K562 (cell line): ENCODE results near the gene BGN.

ENCODE experiments used
- DPF2 ChIP-seq: fragments of 450-650 bp; IDR thresholded peaks from 2 replicates; pipeline ENCODE4 v1.6.1; 2016
- EZH2 ChIP-seq: IDR thresholded peaks from 2 replicates; pipeline ENCODE4 v1.6.1; 2012; ENCODE audit warnings: low read depth, mild to moderate bottlenecking, inconsistent platforms, low read length, borderline replicate concordance
- KAT8 ChIP-seq: fragments of 450-650 bp; IDR thresholded peaks from 2 replicates; pipeline ENCODE4 v1.6.1; 2016; ENCODE audit warnings: low read depth, mild to moderate bottlenecking
- MTA2 ChIP-seq: fragments of 450-650 bp; IDR thresholded peaks from 2 replicates; pipeline ENCODE4 v1.6.1; 2016; ENCODE audit warnings: low read depth
- NFE2L1 ChIP-seq: fragments of 450-650 bp; IDR thresholded peaks from 2 replicates; pipeline ENCODE4 v1.6.1; 2016; ENCODE audit warnings: missing genetic modification characterization, low read depth, mild to moderate bottlenecking, missing compliant biosample characterization, moderate library complexity, borderline replicate concordance
- NFIC ChIP-seq: fragments of 450-650 bp; IDR thresholded peaks from 2 replicates; pipeline ENCODE4 v1.6.1; 2017; ENCODE audit warnings: mild to moderate bottlenecking, inconsistent platforms
- NR3C1 ChIP-seq: sonication (generic); formaldehyde crosslinking; IDR thresholded peaks from 2 replicates; pipeline ENCODE4 v1.8.1; 2022; ENCODE audit warnings: missing genetic modification reagents
- POLR2A ChIP-seq: fragments of 450-650 bp; conservative IDR thresholded peaks from 2 replicates; pipeline ENCODE4 v1.6.1; 2016
- POLR2AphosphoS5 ChIP-seq: IDR thresholded peaks from 2 replicates; pipeline ENCODE4 v1.6.1; 2011; ENCODE audit warnings: mild to moderate bottlenecking, low read depth, low read length, moderate library complexity; ENCODE audit not compliant: control insufficient read depth, insufficient read depth
- TF ChIP-seq, protein P1 (sequence below), 3 experiments: IDR thresholded peaks in 2 of 3; conservative IDR thresholded peaks in 1 of 3; 2 replicates each; pipeline ENCODE4 v1.5.1; 2011 to 2012; ENCODE audit warnings: low read length in 3 of 3, mild to moderate bottlenecking in 3 of 3, control low read depth in 2 of 3, improper control_type of control experiment in 1 of 3, inconsistent platforms in 1 of 3, low read depth in 1 of 3, mixed read lengths in 1 of 3, moderate library complexity in 1 of 3; ENCODE audit not compliant: insufficient read depth in 2 of 3
- TF ChIP-seq, protein P2 (sequence below): fragments of 200-400 bp; formaldehyde crosslinking; IDR thresholded peaks from 2 replicates; pipeline ENCODE4 v1.6.1; 2017; ENCODE audit warnings: mild to moderate bottlenecking, low read depth, low read length, moderate library complexity
- TF ChIP-seq, protein P3 (sequence below): fragments of 450-650 bp; IDR thresholded peaks from 2 replicates; pipeline ENCODE4 v1.6.1; 2016; ENCODE audit warnings: low read depth, mild to moderate bottlenecking, moderate library complexity

DNA sequence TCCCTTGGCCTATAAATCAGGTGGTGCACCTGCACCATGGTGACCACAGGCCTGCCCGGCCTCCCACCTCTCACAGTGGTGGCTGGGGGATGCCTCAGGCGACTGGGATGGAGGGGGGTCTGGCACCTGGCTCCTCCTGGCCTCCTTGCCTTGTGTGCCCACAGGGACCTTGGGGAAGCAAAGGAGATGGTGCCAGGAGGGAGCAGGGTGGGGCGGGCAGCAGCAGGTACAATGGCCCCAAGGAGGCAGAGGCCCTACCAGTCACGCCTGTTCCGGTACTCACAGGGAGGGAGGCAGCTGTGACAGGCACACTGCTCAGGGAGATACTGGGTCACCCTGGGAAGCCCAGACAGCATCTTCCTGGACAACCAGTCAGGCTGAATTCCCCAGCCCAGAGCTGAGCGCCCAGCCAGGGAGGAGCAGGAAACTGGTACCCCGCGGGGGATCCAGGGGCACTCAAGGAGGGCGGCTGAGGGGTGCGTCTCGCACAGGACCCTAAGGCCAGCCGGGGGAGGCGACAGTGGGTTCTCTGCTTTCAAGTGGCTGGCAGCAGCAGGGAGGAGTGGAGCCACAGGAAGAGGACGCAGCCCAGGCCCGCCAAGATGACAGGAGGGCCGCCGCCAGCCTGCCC, 47.7 kb upstream of the BGN start:
- no peak for TF ChIP-seq POLR2AphosphoS5
- TF ChIP-seq, protein P1, sequence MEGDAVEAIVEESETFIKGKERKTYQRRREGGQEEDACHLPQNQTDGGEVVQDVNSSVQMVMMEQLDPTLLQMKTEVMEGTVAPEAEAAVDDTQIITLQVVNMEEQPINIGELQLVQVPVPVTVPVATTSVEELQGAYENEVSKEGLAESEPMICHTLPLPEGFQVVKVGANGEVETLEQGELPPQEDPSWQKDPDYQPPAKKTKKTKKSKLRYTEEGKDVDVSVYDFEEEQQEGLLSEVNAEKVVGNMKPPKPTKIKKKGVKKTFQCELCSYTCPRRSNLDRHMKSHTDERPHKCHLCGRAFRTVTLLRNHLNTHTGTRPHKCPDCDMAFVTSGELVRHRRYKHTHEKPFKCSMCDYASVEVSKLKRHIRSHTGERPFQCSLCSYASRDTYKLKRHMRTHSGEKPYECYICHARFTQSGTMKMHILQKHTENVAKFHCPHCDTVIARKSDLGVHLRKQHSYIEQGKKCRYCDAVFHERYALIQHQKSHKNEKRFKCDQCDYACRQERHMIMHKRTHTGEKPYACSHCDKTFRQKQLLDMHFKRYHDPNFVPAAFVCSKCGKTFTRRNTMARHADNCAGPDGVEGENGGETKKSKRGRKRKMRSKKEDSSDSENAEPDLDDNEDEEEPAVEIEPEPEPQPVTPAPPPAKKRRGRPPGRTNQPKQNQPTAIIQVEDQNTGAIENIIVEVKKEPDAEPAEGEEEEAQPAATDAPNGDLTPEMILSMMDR (IDR thresholded peaks at IDR 0.05 in 2 of 3, conservative IDR thresholded peaks at IDR 0.05 in 1 of 3; ENCODE audit: insufficient read depth in 2 of 3, low read depth in 1 of 3, low read length in 3 of 3) = no peak
- TF ChIP-seq POLR2A = no peak
- no peak for TF ChIP-seq MTA2
- TF ChIP-seq, protein P2, sequence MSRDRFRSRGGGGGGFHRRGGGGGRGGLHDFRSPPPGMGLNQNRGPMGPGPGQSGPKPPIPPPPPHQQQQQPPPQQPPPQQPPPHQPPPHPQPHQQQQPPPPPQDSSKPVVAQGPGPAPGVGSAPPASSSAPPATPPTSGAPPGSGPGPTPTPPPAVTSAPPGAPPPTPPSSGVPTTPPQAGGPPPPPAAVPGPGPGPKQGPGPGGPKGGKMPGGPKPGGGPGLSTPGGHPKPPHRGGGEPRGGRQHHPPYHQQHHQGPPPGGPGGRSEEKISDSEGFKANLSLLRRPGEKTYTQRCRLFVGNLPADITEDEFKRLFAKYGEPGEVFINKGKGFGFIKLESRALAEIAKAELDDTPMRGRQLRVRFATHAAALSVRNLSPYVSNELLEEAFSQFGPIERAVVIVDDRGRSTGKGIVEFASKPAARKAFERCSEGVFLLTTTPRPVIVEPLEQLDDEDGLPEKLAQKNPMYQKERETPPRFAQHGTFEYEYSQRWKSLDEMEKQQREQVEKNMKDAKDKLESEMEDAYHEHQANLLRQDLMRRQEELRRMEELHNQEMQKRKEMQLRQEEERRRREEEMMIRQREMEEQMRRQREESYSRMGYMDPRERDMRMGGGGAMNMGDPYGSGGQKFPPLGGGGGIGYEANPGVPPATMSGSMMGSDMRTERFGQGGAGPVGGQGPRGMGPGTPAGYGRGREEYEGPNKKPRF = no peak
- TF ChIP-seq, protein P3, sequence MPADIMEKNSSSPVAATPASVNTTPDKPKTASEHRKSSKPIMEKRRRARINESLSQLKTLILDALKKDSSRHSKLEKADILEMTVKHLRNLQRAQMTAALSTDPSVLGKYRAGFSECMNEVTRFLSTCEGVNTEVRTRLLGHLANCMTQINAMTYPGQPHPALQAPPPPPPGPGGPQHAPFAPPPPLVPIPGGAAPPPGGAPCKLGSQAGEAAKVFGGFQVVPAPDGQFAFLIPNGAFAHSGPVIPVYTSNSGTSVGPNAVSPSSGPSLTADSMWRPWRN = no peak
- no peak for TF ChIP-seq DPF2
- TF ChIP-seq NFE2L1 (tag) = no peak
- TF ChIP-seq NFIC = no peak
- TF ChIP-seq EZH2 = no peak
- no peak for TF ChIP-seq NR3C1 (CRISPR knock-in tag)
- TF ChIP-seq KAT8 = no peak
